Mesendoderm (in vitro differentiated cells): ENCODE data around the gene PLOD3.
A peak's percentile ranks its signal among the peaks of the same experiment; 100 is the strongest.
"Not testable (repeated sequence)": the region's sequence is repeated elsewhere in the genome, so short reads cannot be mapped to it uniquely, and the experiment has no call there.

Experiments
- DNase-seq: peaks from one replicate; pipeline ENCODE4 v3.0.0; 2013
- H2AK5ac ChIP-seq: 2 replicates; pipeline ENCODE4 v1.6.1; 2013; ENCODE audit warnings: low read length, inconsistent platforms
- H2BK120ac ChIP-seq: 2 replicates; pipeline ENCODE4 v1.6.1; 2013; ENCODE audit warnings: low read depth, mild to moderate bottlenecking, low read length, moderate library complexity, mixed read lengths
- H2BK15ac ChIP-seq: replicated peaks from 2 replicates; pipeline ENCODE4 v1.6.1; 2013; ENCODE audit warnings: low read depth, mild to moderate bottlenecking, moderate library complexity
- H2BK5ac ChIP-seq: 2 replicates; pipeline ENCODE4 v1.6.1; 2013; ENCODE audit warnings: low read length, inconsistent platforms
- H3K18ac ChIP-seq: 2 replicates; pipeline ENCODE4 v1.6.1; 2013; ENCODE audit warnings: mild to moderate bottlenecking, low read length, mixed read lengths
- H3K23ac ChIP-seq: one replicate; pipeline ENCODE4 v1.6.1; 2013; ENCODE audit warnings: low read length
- H3K27ac ChIP-seq: 2 replicates; pipeline ENCODE4 v1.5.1; 2013; ENCODE audit warnings: low read depth, mild to moderate bottlenecking, inconsistent platforms, low read length, moderate library complexity
- H3K27me3 ChIP-seq: 2 replicates; pipeline ENCODE4 v1.6.1; 2013; ENCODE audit warnings: low read length, control low read depth, mild to moderate bottlenecking, inconsistent platforms; ENCODE audit not compliant: insufficient read depth, poor library complexity
- H3K36me3 ChIP-seq: 2 replicates; pipeline ENCODE4 v1.6.1; 2013; ENCODE audit warnings: low read length, inconsistent platforms; ENCODE audit not compliant: control insufficient read depth, insufficient read depth
- H3K4ac ChIP-seq: one replicate; pipeline ENCODE4 v1.6.1; 2013; ENCODE audit warnings: low read depth, mild to moderate bottlenecking, low read length, moderate library complexity
- H3K4me1 ChIP-seq: 2 replicates; pipeline ENCODE4 v1.6.1; 2013; ENCODE audit warnings: low read depth, low read length, inconsistent platforms; ENCODE audit not compliant: control insufficient read depth
- H3K4me2 ChIP-seq: 2 replicates; pipeline ENCODE4 v1.6.1; 2013; ENCODE audit warnings: low read length
- H3K4me3 ChIP-seq: 2 replicates; pipeline ENCODE4 v1.5.1; 2013; ENCODE audit warnings: mild to moderate bottlenecking, low read length
- H3K56ac ChIP-seq: one replicate; pipeline ENCODE4 v1.6.1; 2013; ENCODE audit warnings: low read length
- H3K79me1 ChIP-seq: 2 replicates; pipeline ENCODE4 v1.6.1; 2013; ENCODE audit warnings: low read length, inconsistent platforms
- H3K79me2 ChIP-seq: 2 replicates; pipeline ENCODE4 v1.6.1; 2013; ENCODE audit warnings: mild to moderate bottlenecking, low read length; ENCODE audit not compliant: control insufficient read depth, insufficient read depth
- H3K9ac ChIP-seq: 2 replicates; pipeline ENCODE4 v1.6.1; 2013; ENCODE audit warnings: low read length, inconsistent platforms
- H4K5ac ChIP-seq: one replicate; pipeline ENCODE4 v1.6.1; 2013; ENCODE audit warnings: low read length
- H4K8ac ChIP-seq: one replicate; pipeline ENCODE4 v1.6.1; 2013; ENCODE audit warnings: low read depth, mild to moderate bottlenecking, control low read depth, low read length, moderate library complexity
- WGBS: extraction: QIAGEN DNeasy Blood & Tissue Kit; methylation state at CpG from one replicate; pipeline ENCODE4 v1.1.7; 2013; ENCODE audit warnings: low lambda C conversion rate, missing lambda C conversion rate; ENCODE audit not compliant: insufficient coverage; ENCODE audit errors: extremely low coverage; 5-methylcytosine and 5-hydroxymethylcytosine counted together

Gene PLOD3

GRCh38 chr7:101255796-101256195, 38.4 kb upstream of the PLOD3 start:
- no peak for DNase-seq
- H3K4me3 ChIP-seq: no peak overlapping the region
- no peaks in the 10 kb centered on the region for H3K36me3 ChIP-seq
- H3K4me1 ChIP-seq: no peaks in the 10 kb centered on the region
- H3K4me2 ChIP-seq: no peak overlapping the region
- WGBS: no CpG with 5 or more reads among the region's 4 CpGs
- peaks cover 3% of the 10 kb centered on the region for H3K79me1 ChIP-seq
- H2BK120ac ChIP-seq: no peak overlapping the region
- H3K79me2 ChIP-seq: peaks cover 9% of the 10 kb centered on the region
- no peak overlapping the region for H3K9ac ChIP-seq
- H3K56ac ChIP-seq: no peak overlapping the region
- no peak overlapping the region for H2BK5ac ChIP-seq
- no peak overlapping the region for H3K27ac ChIP-seq
- H3K18ac ChIP-seq: no peak overlapping the region
- H3K4ac ChIP-seq: no peak overlapping the region
- no peak overlapping the region for H2BK15ac ChIP-seq
- no peak overlapping the region for H4K5ac ChIP-seq
- H3K27me3 ChIP-seq: no peaks in the 10 kb centered on the region
- no peak overlapping the region for H2AK5ac ChIP-seq
- H3K23ac ChIP-seq: no peak overlapping the region
- no peak overlapping the region for H4K8ac ChIP-seq

DNA sequence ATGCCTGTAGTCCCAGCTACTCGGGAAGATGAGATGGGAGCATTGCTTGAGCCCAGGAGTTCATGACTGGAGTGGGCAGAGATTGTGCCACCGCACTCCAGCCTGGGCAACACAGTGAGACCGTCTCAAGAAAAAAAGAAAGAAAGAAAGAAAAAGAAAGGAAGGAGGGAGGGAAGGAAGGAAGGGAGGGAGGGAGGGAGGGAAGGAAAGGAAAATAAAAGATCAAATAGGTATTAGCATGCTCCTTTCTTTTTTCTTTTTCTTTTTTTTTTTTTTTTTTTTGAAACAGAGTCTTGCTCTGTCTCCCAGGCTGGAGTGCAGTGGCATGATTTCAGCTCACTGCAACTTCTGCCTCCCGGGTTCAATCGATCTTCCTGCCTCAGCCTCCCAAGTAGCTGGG, 35.8 kb upstream of the PLOD3 start:
- no CpG with 5 or more reads among the region's 5 CpGs for WGBS
- DNase-seq, H2BK5ac ChIP-seq, H3K4me3 ChIP-seq, H3K27me3 ChIP-seq, H3K9ac ChIP-seq, H3K18ac ChIP-seq, H2AK5ac ChIP-seq, H3K4me2 ChIP-seq, H4K8ac ChIP-seq, H3K4me1 ChIP-seq, H3K56ac ChIP-seq, H3K27ac ChIP-seq, H3K79me1 ChIP-seq, H4K5ac ChIP-seq, H2BK15ac ChIP-seq, H3K4ac ChIP-seq, H3K36me3 ChIP-seq, H3K23ac ChIP-seq, H2BK120ac ChIP-seq: not testable (repeated sequence)
- peaks cover 14% of the 10 kb centered on the region for H3K79me2 ChIP-seq

DNA sequence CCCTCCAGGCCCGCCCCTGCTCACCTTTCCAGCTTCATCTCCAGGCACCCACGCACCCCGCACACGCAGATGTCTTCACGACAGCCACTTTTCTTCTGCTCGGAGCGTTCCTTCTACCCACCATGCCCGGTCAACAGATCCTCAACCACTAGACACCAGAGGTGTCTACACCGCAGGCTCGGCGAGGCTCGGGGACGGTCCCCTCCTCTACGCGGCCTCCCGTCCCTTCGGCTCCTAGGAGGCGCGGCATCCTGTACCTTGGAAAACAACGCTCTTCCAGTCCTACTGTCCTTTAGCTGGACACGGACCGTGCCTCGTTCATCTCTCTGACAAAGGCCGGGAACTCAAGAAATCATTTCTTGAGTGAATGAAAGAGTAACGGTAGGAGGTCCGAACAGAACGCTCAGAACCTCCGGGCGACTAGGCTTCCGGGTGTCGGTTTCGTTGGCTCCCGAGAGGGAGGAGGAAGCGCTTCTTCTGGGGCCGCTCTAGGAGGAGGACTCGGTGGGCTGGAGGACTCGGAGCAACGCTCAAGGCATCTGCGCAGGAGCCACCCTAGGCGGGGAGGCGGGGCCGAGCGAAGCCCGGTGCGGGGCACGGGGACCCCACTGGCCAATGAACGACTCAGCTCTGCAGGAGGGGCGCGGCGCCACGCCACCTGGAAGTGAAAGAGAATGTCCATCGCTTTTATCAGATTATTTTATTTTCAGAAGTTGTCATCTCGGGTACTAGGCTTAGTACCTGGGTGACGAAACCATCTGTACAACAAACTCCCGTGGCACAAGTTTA, 34.7 kb upstream of the PLOD3 start:
- Histone ChIP-seq H3K79me1 (peaks cover 9% of the 10 kb centered on the region), H3K9ac (peak overlapping the region; percentile 75), H3K27ac (no peak overlapping the region), H2BK15ac (no peak overlapping the region), H3K4me2 (peak overlapping the region; percentile 74), H3K36me3 (peaks cover 2% of the 10 kb centered on the region), H4K8ac (no peak overlapping the region), H2AK5ac (no peak overlapping the region), H2BK120ac (no peak overlapping the region), H3K56ac (peak overlapping the region; percentile 92), H3K4ac (no peak overlapping the region), H3K18ac (no peak overlapping the region), H4K5ac (no peak overlapping the region), H3K4me3 (peak overlapping the region; percentile 67), H3K27me3 (no peaks in the 10 kb centered on the region), H2BK5ac (no peak overlapping the region), H3K23ac (no peak overlapping the region), H3K4me1 (no peaks in the 10 kb centered on the region), H3K79me2 (peaks cover 14% of the 10 kb centered on the region)
- no CpG with 5 or more reads among the region's 55 CpGs for WGBS
- DNase-seq: peak; percentile 99

DNA sequence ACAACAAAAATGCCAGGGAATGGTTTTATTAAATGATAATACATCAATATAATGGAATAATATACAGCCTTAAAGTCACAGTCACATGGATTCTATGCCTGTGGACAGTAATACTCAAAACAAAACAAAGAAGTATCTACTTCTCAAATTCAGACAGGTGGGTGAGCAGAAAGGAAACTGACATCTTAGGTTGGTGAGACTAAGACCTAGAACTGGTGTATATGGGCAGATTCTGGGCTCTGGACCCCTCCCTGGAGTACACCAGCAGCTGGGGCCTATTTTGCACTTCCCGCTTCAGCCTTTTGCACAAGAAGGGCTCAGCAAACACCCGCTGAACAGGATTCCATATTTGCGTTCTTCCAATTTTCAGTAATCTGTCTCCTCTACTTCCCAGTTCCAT, 32.9 kb upstream of the PLOD3 start:
- Histone ChIP-seq H2BK5ac (no peak overlapping the region), H3K4ac (no peak overlapping the region), H3K27me3 (no peaks in the 10 kb centered on the region), H3K79me2 (peaks cover 14% of the 10 kb centered on the region), H3K27ac (no peak overlapping the region), H2AK5ac (no peak overlapping the region), H2BK120ac (no peak overlapping the region), H3K9ac (no peak overlapping the region), H3K79me1 (peaks cover 9% of the 10 kb centered on the region), H3K4me3 (no peak overlapping the region), H2BK15ac (no peak overlapping the region), H3K23ac (no peak overlapping the region), H3K36me3 (peaks cover 2% of the 10 kb centered on the region), H3K4me2 (no peak overlapping the region), H4K5ac (no peak overlapping the region), H4K8ac (no peak overlapping the region), H3K18ac (no peak overlapping the region), H3K4me1 (no peaks in the 10 kb centered on the region), H3K56ac (no peak overlapping the region)
- no CpG with 5 or more reads among the region's 3 CpGs for WGBS
- DNase-seq: no peak

DNA sequence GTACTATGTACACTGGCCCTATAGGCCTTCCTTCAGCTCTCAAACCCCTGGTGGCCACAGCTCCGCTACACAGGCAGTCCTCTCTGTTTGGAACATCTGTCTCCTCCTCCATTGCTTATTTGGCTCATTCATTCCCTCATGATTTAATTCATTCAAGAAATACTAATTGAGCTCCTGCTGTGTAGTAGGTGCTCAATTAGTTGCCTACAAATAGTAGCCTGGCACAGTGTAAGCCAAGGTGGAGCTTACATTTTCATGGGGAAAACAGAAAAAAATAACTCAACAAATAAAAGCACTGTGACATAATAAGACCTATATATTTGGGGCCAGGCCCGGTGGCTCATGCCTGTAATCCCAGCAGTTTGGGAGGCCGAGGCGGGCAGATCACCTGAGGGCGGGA, 30.9 kb upstream of the PLOD3 start:
- DNase-seq: no peak
- Histone ChIP-seq H3K23ac (no peak overlapping the region), H2BK120ac (no peak overlapping the region), H3K4me2 (no peak overlapping the region), H3K56ac (no peak overlapping the region), H3K36me3 (peaks cover 2% of the 10 kb centered on the region), H3K27me3 (no peaks in the 10 kb centered on the region), H3K4me1 (no peaks in the 10 kb centered on the region), H2BK15ac (no peak overlapping the region), H2BK5ac (no peak overlapping the region), H3K4ac (no peak overlapping the region), H3K79me2 (peaks cover 16% of the 10 kb centered on the region), H3K27ac (no peak overlapping the region), H2AK5ac (no peak overlapping the region), H4K5ac (no peak overlapping the region), H3K4me3 (no peak overlapping the region), H3K18ac (no peak overlapping the region), H3K79me1 (peaks cover 11% of the 10 kb centered on the region), H3K9ac (no peak overlapping the region), H4K8ac (no peak overlapping the region)
- WGBS: no CpG with 5 or more reads among the region's 5 CpGs
